WTC11 (cell line): ENCODE data around the gene MYBPC1. TPM values are rescaled to one million over a fixed set of nuclear protein-coding genes. Genes with fewer than 3 reads are reported as not detected.

Experiments
- ATAC-seq: fragments of 200-7000 bp; cut with Tn5 transposase; 2 replicates; pipeline ENCODE4 v1.10.0; 2021; ENCODE audit warnings: mild to moderate bottlenecking, moderate library complexity
- CTCF ChIA-PET: fragments of 300-600 bp; sonication (Branson Sonifier 250); formaldehyde crosslinking; loops from one replicate; lab custom pipeline; 2021; ENCODE audit warnings: antibody characterized with exemption; lab: Charles Lee
- POLR2A ChIA-PET: fragments of 350-600 bp; sonication (Branson Sonifier 250); formaldehyde crosslinking; loops from one replicate; lab custom pipeline; 2021; ENCODE audit warnings: antibody characterized with exemption; lab: Charles Lee
- DNase-seq: peaks from one replicate; pipeline ENCODE4 v3.0.0; 2021; ENCODE audit warnings: low spot score
- H3K27ac Mint-ChIP-seq: 2 replicates; pipeline ENCODE4 v1.8.0; 2021; ENCODE audit warnings: mixed read lengths
- H3K27me3 Mint-ChIP-seq: 2 replicates; pipeline ENCODE4 v1.8.0; 2021; ENCODE audit warnings: low read depth, mild to moderate bottlenecking, moderate library complexity, mixed read lengths
- H3K36me3 Mint-ChIP-seq: 2 replicates; pipeline ENCODE4 v1.8.0; 2021; ENCODE audit warnings: mixed read lengths
- H3K4me1 Mint-ChIP-seq: 2 replicates; pipeline ENCODE4 v1.8.0; 2022; ENCODE audit warnings: mixed read lengths
- H3K4me3 Mint-ChIP-seq: 2 replicates; pipeline ENCODE4 v1.8.0; 2021; ENCODE audit warnings: mild to moderate bottlenecking, moderate library complexity, mixed read lengths
- H3K9me3 Mint-ChIP-seq: 2 replicates; pipeline ENCODE4 v1.8.0; 2021; ENCODE audit warnings: mixed read lengths
- GTF2I ChIP-seq: fragments of 250-450 bp; sonication (Bioruptor Pico); conservative IDR thresholded peaks from 2 replicates; pipeline ENCODE4 v1.4.0; 2021; ENCODE audit warnings: mild to moderate bottlenecking
- HMGA2 ChIP-seq: fragments of 250-450 bp; sonication (Bioruptor Pico); IDR thresholded peaks from 2 replicates; pipeline ENCODE4 v1.4.0; 2021; ENCODE audit warnings: mild to moderate bottlenecking, moderate library complexity
- JAZF1 ChIP-seq: fragments of 250-450 bp; sonication (Bioruptor Pico); IDR thresholded peaks from 2 replicates; pipeline ENCODE4 v1.9.0; 2021; ENCODE audit warnings: moderate library complexity, mild to moderate bottlenecking, inconsistent platforms
- KAT7 ChIP-seq: sonication (generic); formaldehyde crosslinking; IDR thresholded peaks from 2 replicates; pipeline ENCODE4 v1.8.1; 2023; ENCODE audit warnings: missing genetic modification reagents, mild to moderate bottlenecking, borderline replicate concordance
- NFYB ChIP-seq: sonication (generic); formaldehyde crosslinking; conservative IDR thresholded peaks from 2 replicates; pipeline ENCODE4 v1.8.0; 2022; ENCODE audit warnings: low read depth, missing genetic modification reagents
- NR2C2 ChIP-seq: sonication (generic); formaldehyde crosslinking; IDR thresholded peaks from 2 replicates; pipeline ENCODE4 v1.8.0; 2022; ENCODE audit warnings: mild to moderate bottlenecking, missing genetic modification reagents
- SMAD4 ChIP-seq: sonication (generic); formaldehyde crosslinking; IDR thresholded peaks from 2 replicates; pipeline ENCODE4 v1.8.0; 2022; ENCODE audit warnings: mild to moderate bottlenecking, missing genetic modification reagents
- SOX15 ChIP-seq: fragments of 250-450 bp; sonication (Bioruptor Pico); IDR thresholded peaks from 2 replicates; pipeline ENCODE4 v1.9.0; 2021; ENCODE audit warnings: mild to moderate bottlenecking
- SP1 ChIP-seq: sonication (generic); formaldehyde crosslinking; conservative IDR thresholded peaks from 2 replicates; pipeline ENCODE4 v1.8.1; 2022; ENCODE audit warnings: missing genetic modification reagents
- TEAD1 ChIP-seq: sonication (generic); formaldehyde crosslinking; IDR thresholded peaks from 2 replicates; pipeline ENCODE4 v1.8.0; 2022; ENCODE audit warnings: mild to moderate bottlenecking, missing genetic modification reagents
- TP53 ChIP-seq: sonication (generic); formaldehyde crosslinking; IDR thresholded peaks from 2 replicates; pipeline ENCODE4 v1.8.1; 2023; ENCODE audit warnings: mild to moderate bottlenecking, missing genetic modification reagents
- ZNF396 ChIP-seq: fragments of 250-450 bp; sonication (Bioruptor Pico); IDR thresholded peaks from 2 replicates; pipeline ENCODE4 v1.8.0; 2021; ENCODE audit warnings: mild to moderate bottlenecking, moderate library complexity, borderline replicate concordance
- ZNF416 ChIP-seq: fragments of 250-450 bp; sonication (Bioruptor Pico); IDR thresholded peaks from 2 replicates; pipeline ENCODE4 v1.9.0; 2021; ENCODE audit warnings: mild to moderate bottlenecking, inconsistent platforms
- total RNA-seq: library from RNA; stranded (reverse); gene quantifications from 3 replicates; pipeline ENCODE4 v1.2.3, GENCODE V29; 2021
- TF ChIP-seq, protein P1 (sequence below): sonication (generic); formaldehyde crosslinking; IDR thresholded peaks from 2 replicates; pipeline ENCODE4 v1.8.1; 2022; ENCODE audit warnings: mild to moderate bottlenecking, moderate library complexity, missing genetic modification reagents
- TF ChIP-seq, protein P2 (sequence below): sonication (generic); formaldehyde crosslinking; IDR thresholded peaks from 2 replicates; pipeline ENCODE4 v1.8.1; 2022; ENCODE audit warnings: low read depth, missing genetic modification reagents, borderline replicate concordance
- TF ChIP-seq, protein P3 (sequence below): sonication (generic); formaldehyde crosslinking; conservative IDR thresholded peaks from 2 replicates; pipeline ENCODE4 v1.8.1; 2022; ENCODE audit warnings: mild to moderate bottlenecking, missing genetic modification reagents
- TF ChIP-seq, protein P4 (sequence below): fragments of 250-450 bp; sonication (Bioruptor Pico); IDR thresholded peaks from 2 replicates; pipeline ENCODE4 v2.1.2; 2022; ENCODE audit warnings: mild to moderate bottlenecking, moderate library complexity
- TF ChIP-seq, protein P5 (sequence below): sonication (generic); formaldehyde crosslinking; IDR thresholded peaks from 2 replicates; pipeline ENCODE4 v1.8.1; 2023; ENCODE audit warnings: mild to moderate bottlenecking, missing genetic modification reagents, moderate library complexity

The MYBPC1 gene
- total RNA-seq, 1 experiment from 2014 or later = not detected

DNA sequence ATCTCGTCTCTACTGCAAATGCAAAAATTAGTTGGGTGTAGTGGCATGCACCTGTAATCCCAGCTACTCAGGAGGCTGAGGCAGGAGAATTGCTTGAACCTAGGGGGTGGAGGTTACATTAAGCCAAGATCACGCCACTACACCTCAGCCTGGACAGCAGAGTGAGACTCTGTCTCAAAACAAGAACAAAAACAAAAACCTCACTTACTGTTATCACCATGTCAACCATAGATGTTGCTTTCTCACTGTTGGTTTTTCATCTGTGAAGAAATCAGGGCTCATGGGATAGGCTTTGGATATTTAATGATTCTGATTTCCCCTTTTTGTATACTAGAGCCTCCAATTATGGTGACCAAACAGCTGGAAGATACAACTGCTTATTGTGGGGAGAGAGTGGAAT is 52.9 kb downstream of the MYBPC1 start:
- no peak for TF ChIP-seq KAT7
- TF ChIP-seq SP1 (CRISPR knock-in tag) = no peak
- TF ChIP-seq, protein P1, sequence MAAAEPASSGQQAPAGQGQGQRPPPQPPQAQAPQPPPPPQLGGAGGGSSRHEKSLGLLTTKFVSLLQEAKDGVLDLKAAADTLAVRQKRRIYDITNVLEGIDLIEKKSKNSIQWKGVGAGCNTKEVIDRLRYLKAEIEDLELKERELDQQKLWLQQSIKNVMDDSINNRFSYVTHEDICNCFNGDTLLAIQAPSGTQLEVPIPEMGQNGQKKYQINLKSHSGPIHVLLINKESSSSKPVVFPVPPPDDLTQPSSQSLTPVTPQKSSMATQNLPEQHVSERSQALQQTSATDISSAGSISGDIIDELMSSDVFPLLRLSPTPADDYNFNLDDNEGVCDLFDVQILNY (CRISPR knock-in tag) = no peak
- Mint-ChIP-seq H3K27me3 (peaks cover 11% of the 10 kb centered on the region), H3K9me3 (no peaks in the 10 kb centered on the region), H3K36me3 (no peaks in the 10 kb centered on the region), H3K4me3 (no peak overlapping the region), H3K27ac (no peak overlapping the region), H3K4me1 (no peaks in the 10 kb centered on the region)
- CTCF ChIA-PET = no interaction called here
- POLR2A ChIA-PET = no interaction called here
- ATAC-seq (no peak), DNase-seq (no peak)

DNA sequence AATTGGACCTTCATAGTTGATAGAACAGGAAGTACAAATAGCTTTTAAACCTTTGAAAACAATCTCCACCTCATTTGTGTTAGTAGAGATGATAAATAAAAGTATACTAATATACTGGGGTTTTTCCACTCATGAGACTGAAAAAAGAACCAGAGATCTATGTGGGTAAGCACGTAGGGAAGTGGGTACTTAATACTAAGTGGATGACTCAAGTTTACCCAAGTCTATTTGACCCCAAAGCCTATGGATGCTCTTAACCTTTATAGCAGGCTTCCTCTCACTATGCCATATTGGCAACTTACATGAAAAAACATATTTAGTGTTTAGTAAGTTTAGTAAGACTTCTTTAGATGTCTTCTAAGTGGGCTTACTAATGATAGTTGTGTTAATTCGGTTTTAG is 53.4 kb downstream of the MYBPC1 start:
- Mint-ChIP-seq H3K9me3 (no peaks in the 10 kb centered on the region), H3K27me3 (peaks cover 6% of the 10 kb centered on the region), H3K4me1 (no peaks in the 10 kb centered on the region), H3K27ac (no peak overlapping the region), H3K4me3 (no peak overlapping the region), H3K36me3 (no peaks in the 10 kb centered on the region)
- ATAC-seq (no peak), DNase-seq (no peak)
- TF ChIP-seq, protein P2, sequence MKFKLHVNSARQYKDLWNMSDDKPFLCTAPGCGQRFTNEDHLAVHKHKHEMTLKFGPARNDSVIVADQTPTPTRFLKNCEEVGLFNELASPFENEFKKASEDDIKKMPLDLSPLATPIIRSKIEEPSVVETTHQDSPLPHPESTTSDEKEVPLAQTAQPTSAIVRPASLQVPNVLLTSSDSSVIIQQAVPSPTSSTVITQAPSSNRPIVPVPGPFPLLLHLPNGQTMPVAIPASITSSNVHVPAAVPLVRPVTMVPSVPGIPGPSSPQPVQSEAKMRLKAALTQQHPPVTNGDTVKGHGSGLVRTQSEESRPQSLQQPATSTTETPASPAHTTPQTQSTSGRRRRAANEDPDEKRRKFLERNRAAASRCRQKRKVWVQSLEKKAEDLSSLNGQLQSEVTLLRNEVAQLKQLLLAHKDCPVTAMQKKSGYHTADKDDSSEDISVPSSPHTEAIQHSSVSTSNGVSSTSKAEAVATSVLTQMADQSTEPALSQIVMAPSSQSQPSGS (CRISPR knock-in tag) = no peak
- TF ChIP-seq TEAD1 (CRISPR knock-in tag) (no peak), JAZF1 (no peak), TP53 (CRISPR knock-in tag) (no peak), NFYB (CRISPR knock-in tag) (no peak), NR2C2 (CRISPR knock-in tag) (no peak)
- TF ChIP-seq, protein P3, sequence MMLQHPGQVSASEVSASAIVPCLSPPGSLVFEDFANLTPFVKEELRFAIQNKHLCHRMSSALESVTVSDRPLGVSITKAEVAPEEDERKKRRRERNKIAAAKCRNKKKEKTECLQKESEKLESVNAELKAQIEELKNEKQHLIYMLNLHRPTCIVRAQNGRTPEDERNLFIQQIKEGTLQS (CRISPR knock-in tag) = no peak
- TF ChIP-seq, protein P4, sequence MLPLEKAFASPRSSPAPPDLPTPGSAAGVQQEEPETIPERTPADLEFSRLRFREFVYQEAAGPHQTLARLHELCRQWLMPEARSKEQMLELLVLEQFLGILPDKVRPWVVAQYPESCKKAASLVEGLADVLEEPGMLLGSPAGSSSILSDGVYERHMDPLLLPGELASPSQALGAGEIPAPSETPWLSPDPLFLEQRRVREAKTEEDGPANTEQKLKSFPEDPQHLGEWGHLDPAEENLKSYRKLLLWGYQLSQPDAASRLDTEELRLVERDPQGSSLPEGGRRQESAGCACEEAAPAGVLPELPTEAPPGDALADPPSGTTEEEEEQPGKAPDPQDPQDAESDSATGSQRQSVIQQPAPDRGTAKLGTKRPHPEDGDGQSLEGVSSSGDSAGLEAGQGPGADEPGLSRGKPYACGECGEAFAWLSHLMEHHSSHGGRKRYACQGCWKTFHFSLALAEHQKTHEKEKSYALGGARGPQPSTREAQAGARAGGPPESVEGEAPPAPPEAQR (CRISPR knock-in tag) = no peak
- POLR2A ChIA-PET = no interaction called here
- CTCF ChIA-PET = no interaction called here

DNA sequence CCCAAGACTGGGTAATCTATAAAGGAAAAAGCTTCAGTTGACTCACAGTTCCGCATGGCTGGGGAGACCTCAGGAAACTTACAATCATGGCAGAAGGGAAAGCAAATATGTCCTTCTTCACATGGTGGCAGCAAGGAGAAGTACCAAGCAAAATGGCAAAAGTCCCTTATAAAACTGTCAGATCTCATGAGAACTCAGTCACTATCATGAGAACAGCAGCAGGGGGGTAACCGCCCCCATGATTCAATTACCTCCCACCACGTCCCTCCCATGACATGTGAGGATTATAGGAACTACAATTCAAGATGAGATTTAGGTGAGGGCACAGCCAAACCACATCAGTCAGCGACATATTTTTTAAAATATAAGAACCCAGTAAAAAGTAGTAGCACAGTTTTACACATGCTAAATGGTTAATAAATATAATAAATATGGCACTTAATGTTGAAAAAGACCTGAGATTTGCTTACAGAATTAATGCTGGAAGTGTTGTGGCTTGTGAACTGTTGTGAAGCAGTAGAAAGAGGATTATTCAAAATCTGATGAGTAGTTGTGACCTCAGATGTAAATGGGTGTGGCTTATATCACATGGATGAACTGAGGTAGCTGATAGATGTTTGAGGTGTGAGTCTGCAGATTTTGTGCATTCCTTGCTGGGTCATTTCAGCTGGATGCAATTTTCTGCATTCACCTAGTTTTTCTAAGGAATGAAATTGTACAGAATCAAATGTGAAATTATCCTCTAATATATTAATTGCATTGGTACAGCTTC is 55.8 kb downstream of the MYBPC1 start:
- no peak for ATAC-seq
- Mint-ChIP-seq H3K9me3 (no peaks in the 10 kb centered on the region), H3K4me3 (no peak overlapping the region), H3K36me3 (no peaks in the 10 kb centered on the region), H3K27ac (no peak overlapping the region), H3K4me1 (peaks cover 4% of the 10 kb centered on the region), H3K27me3 (no peaks in the 10 kb centered on the region)
- no peak for DNase-seq
- ChIA-PET CTCF (no interaction called here), POLR2A (no interaction called here)
- no peak for TF ChIP-seq ZNF396
- TF ChIP-seq HMGA2 (CRISPR knock-in tag) = no peak
- no peak for TF ChIP-seq GTF2I
- TF ChIP-seq SOX15 (CRISPR knock-in tag) = no peak
- TF ChIP-seq, protein P5, sequence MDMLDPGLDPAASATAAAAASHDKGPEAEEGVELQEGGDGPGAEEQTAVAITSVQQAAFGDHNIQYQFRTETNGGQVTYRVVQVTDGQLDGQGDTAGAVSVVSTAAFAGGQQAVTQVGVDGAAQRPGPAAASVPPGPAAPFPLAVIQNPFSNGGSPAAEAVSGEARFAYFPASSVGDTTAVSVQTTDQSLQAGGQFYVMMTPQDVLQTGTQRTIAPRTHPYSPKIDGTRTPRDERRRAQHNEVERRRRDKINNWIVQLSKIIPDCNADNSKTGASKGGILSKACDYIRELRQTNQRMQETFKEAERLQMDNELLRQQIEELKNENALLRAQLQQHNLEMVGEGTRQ = no peak
- TF ChIP-seq JAZF1 = no peak
- no peak for TF ChIP-seq SMAD4
- TF ChIP-seq ZNF416 = no peak
